Rectal smooth muscle tissue (tissue), 1 donor: ENCODE data around the gene LZTR1.
A peak's percentile ranks its signal among the peaks of the same experiment; 100 is the strongest.
"Not testable (repeated sequence)": the region's sequence is repeated elsewhere in the genome, so short reads cannot be mapped to it uniquely, and the experiment has no call there.

Experiments used
- H3K27ac ChIP-seq: one replicate; pipeline ENCODE4 v1.7.0; 2013; ENCODE audit warnings: low read depth, low read length, inconsistent platforms
- H3K27me3 ChIP-seq: one replicate; pipeline ENCODE4 v1.7.0; 2013; ENCODE audit warnings: low read length; ENCODE audit not compliant: control insufficient read depth, insufficient read depth
- H3K36me3 ChIP-seq: one replicate; pipeline ENCODE4 v1.7.0; 2013; ENCODE audit warnings: low read length; ENCODE audit not compliant: control insufficient read depth, insufficient read depth
- H3K4me1 ChIP-seq: one replicate; pipeline ENCODE4 v1.7.0; 2013; ENCODE audit warnings: low read length; ENCODE audit not compliant: control insufficient read depth, insufficient read depth
- H3K4me3 ChIP-seq: one replicate; pipeline ENCODE4 v1.7.0; 2013; ENCODE audit warnings: low read length
- H3K9ac ChIP-seq: one replicate; pipeline ENCODE4 v1.7.0; 2013; ENCODE audit warnings: low read length

Gene LZTR1

DNA sequence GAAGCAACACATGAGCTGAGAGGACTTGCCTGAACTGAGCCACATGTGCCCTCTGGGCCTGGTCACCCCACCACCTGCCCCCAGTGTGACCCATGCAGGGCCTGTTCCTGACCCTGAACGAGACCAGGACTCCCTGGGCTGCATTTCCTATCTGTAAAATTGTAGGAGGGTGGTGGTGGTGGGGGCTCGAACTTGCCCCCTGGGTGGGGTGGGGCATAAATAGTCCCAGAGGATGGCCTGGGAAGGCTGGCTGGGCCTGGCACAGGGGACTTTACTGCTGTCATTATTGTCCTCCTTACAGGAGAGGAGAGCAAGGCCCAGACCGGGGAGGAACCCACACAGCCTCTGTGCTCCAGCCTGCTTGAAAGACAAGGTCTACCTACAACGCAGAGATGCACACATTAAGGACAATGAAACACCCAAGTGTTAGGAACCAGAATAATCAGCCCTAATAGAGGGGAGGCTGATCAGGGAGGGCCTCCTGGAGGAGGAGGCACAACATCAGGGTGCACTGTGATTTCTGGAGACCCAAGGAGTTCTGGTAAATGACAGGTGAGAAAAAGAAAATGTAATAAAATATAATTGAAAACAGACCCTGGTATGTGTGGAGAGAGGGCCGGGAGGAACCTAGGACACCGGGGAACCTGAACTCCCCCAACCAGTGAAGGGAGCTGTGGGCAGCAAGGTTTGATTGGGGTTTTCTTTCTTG lies 17.9 kb upstream of the LZTR1 start:
- no peaks in the 10 kb centered on the region for H3K27me3 ChIP-seq
- no peak overlapping the region for H3K9ac ChIP-seq
- peak overlapping the region; percentile 30 for H3K4me3 ChIP-seq
- H3K27ac ChIP-seq = no peak overlapping the region
- H3K4me1 ChIP-seq = no peaks in the 10 kb centered on the region
- H3K36me3 ChIP-seq = no peaks in the 10 kb centered on the region

DNA sequence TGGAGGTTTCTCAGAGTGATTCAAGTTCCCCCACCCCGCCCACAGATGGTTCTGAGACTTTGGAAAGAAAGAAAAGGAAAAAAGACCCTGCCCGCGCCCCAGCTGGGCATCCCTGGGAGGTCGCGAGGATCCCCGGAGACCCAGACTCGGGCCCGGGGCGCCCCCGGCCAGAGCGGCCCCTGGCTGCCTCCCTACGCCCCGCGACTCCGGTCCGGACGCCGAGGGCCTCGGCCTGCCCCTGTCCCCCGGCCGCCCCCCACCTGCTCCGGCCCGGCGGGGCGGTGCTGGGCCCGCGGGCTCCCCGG lies 17.3 kb upstream of the LZTR1 start:
- H3K27me3 ChIP-seq = no peaks in the 10 kb centered on the region
- peak overlapping the region; percentile 30 for H3K4me3 ChIP-seq
- H3K27ac ChIP-seq = no peak overlapping the region
- H3K36me3 ChIP-seq = no peaks in the 10 kb centered on the region
- H3K9ac ChIP-seq = no peak overlapping the region
- H3K4me1 ChIP-seq = no peaks in the 10 kb centered on the region

DNA sequence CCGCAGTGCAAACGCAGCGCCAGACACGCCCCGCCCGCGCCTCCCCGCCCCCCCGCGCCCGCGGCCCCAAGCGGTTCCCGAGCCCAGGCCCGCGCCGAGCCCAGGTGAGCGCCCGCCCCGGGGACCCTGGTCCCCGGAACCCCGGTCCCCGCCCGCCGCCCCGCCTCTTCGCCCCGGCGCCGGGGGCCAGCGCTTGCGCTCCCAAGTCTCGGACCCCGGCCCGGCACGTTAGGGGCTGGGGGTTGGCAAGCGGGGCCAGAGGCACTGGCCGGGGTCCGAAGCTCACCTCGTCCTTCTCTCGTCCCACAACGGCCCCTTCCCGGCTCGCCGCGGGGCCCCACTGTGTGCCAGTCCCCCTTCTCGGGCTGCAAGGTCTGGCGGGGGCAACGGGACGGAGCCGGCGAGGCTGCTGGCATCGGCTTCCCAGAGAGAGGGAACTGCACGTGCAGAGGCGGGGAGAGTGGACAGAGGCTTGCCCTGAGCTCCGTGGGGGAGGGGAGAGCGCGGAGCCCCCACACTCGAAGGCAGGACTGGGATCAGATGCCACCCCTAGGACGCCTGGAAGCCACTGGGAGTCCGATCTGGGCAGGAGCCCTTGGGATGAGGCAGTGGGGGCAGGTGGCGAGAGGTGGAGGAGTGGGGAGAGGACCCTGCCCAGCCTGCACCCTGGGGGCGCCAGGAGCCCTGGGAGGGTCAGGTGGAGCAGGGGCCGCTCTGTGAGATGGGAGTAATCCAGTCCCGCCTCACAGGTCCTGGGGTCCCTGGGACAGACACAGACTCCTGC lies 16.8 kb upstream of the LZTR1 start:
- Histone ChIP-seq H3K9ac (no peak overlapping the region), H3K4me3 (peak overlapping the region; percentile 59)

DNA sequence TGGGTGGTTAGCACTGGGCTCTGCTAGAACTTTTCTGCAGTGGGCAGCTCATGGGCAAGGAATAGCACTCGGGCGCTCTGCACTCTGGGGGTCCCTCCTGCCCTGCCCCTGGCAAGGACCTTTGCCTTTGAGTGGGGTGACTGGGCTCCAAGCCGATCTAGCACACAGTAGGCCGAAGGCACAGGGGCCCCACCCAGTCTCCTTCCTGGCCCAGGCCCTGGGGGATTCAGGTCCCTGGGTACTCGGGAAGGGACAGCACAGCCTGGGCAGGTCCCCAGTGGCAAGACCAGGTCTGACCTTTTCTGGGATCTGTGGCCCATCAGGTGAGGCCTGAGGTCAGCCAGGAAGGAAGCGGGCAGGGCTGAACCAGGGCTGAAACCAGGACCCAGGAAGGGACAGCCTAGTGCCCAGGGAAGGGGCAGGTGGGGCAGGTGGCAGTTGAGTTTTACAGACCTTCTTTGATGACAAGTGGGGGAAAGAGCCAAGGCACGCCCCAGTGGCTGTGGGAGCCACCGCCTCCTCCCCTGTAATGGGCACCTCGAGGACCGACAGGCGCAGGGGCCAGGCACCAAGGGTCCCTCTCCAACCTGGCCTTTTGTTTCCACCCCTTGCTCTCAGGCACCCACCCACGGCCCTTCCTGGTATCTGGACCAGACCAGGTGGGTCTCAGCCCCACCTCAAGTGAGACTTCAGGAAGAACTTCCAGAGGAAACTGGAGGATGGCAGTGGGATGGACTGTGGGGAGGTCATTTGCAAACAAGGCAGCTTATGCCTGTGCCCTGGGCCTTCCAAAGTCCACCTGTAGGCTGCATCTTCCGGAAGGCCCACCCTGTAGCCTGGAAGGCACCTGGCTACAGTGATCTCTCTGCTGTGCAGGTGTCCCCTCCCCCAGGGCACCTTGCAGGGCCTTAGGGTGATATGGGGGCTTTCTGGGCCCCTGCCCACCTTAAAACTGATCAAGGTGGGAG lies 15.9 kb upstream of the LZTR1 start:
- H3K36me3 ChIP-seq = no peaks in the 10 kb centered on the region
- no peaks in the 10 kb centered on the region for H3K27me3 ChIP-seq
- no peaks in the 10 kb centered on the region for H3K4me1 ChIP-seq
- peak overlapping the region; percentile 52 for H3K9ac ChIP-seq
- peak overlapping the region; percentile 59 for H3K4me3 ChIP-seq
- H3K27ac ChIP-seq = no peak overlapping the region

More for the DNA sequence above, 16.8 kb upstream of the LZTR1 start:
- Histone ChIP-seq H3K36me3 (no peaks in the 10 kb centered on the region), H3K27ac (no peak overlapping the region), H3K27me3 (no peaks in the 10 kb centered on the region), H3K4me1 (no peaks in the 10 kb centered on the region)

DNA sequence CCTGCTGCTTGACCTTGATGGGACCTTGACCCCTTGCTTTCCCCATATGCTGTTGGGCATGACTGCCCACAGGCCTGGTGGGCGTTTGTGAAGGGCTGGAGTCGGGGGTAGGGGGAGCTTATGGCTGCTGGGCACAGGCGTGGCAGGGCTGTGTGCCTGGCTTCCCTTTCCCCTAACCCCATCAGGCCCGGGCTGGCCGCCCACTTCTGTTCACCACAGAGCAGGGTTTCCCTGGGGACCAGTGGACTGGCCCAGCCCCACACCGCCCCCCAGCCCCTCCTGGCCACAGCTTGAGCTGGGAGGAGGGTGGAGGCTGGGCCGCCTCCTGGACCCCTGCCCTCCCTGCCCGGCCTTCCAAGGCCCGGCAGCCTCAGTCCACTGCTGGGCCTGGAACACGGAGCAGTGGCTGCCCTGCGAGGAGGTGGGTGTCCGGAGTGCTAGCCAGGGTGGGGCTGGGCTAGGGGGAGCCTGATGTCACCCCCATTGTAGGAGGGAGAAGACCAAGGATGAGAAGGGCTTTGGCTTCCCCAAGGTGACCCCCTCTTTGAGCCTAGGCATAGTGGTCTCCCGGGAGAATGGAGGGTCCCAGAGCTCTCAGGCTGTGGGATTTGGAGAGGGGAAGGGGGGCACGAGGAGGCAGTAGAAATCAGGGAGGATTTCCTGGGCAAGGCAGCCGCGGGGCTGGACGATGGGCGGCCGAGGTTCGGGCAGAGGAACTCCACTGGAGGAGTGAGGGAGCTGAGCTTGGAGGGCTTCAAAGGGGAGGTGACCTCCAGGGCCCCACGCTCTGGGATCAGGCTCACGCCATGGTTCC lies 15.0 kb upstream of the LZTR1 start, which contains the start of gene AIFM3:
AIFM3 (plus strand) TSS at position 373 of the 814 bp plus-strand sequence. CDS start 690 bp downstream, outside the sequence.
- Histone ChIP-seq H3K36me3 (no peaks in the 10 kb centered on the region), H3K27me3 (no peaks in the 10 kb centered on the region), H3K9ac (peak within 1 kb of the TSS; percentile 52), H3K4me3 (peak within 1 kb of the TSS; percentile 59), H3K27ac (no peak within 1 kb of the TSS), H3K4me1 (no peaks in the 10 kb centered on the region)

DNA sequence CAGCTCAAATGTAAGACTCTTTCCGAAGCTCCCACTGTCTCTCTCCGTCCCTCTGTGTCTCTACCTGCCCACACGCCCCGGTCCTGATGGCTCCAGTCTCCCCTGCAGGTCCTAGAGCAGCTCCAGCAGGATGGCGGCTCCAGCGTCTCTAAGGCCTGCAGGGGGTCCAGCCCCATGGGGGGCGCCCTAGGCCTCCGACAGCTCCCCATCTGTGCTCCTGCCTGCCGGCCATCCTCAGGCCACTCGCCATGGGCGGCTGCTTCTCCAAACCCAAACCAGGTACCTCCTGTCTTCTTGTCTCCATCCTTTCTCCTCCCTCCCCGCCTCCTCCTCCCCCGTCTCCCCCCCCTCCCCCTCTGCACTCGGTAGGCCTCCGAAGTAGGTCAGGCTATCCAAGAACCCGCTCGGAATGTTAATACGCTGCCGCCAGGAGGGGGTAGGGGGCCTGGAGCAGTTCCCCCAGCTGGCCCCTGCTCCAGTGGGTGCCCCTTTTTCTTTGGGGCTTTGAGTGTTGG lies 14.3 kb upstream of the LZTR1 start:
- H3K36me3 ChIP-seq = no peaks in the 10 kb centered on the region
- H3K4me1 ChIP-seq = no peaks in the 10 kb centered on the region
- H3K9ac ChIP-seq = no peak overlapping the region
- no peak overlapping the region for H3K4me3 ChIP-seq
- no peak overlapping the region for H3K27ac ChIP-seq
- H3K27me3 ChIP-seq = no peaks in the 10 kb centered on the region

DNA sequence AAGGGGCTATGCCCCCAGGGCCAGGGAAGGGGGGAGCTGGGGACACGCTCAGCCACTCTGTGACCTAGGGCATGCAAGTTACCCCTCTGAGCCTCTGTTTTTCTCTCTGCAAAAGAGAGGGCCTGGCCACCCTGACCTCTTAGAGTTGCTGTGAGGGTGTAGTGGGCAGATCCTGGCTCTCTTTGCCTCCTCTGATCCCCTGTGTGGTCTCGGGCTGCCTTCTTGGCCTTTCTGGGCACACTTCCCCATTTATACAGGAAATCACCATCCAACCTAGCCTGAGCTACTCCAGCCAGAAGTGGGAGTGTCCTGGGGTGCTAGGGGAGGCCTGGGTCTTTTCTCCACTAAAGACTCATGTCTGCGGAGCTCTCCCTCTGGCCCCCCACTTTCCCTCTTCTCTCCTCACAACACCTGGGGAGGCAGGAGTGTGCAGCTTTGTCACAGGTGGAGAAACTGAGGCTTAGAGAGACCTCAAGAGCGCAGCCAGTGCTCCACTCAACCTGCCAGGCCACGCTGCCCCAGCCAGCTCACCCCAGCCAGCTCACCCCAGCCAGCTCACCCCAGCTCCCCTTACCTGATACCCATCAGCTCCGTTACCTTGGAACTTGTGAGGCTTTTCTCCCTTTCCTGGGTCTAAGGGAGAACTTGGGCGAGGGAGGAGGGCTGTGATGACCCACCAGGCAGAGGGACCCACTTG lies 13.7 kb upstream of the LZTR1 start:
- Histone ChIP-seq H3K27me3 (no peaks in the 10 kb centered on the region), H3K4me3 (no peak overlapping the region), H3K9ac (no peak overlapping the region), H3K36me3 (no peaks in the 10 kb centered on the region), H3K27ac (no peak overlapping the region), H3K4me1 (no peaks in the 10 kb centered on the region)

DNA sequence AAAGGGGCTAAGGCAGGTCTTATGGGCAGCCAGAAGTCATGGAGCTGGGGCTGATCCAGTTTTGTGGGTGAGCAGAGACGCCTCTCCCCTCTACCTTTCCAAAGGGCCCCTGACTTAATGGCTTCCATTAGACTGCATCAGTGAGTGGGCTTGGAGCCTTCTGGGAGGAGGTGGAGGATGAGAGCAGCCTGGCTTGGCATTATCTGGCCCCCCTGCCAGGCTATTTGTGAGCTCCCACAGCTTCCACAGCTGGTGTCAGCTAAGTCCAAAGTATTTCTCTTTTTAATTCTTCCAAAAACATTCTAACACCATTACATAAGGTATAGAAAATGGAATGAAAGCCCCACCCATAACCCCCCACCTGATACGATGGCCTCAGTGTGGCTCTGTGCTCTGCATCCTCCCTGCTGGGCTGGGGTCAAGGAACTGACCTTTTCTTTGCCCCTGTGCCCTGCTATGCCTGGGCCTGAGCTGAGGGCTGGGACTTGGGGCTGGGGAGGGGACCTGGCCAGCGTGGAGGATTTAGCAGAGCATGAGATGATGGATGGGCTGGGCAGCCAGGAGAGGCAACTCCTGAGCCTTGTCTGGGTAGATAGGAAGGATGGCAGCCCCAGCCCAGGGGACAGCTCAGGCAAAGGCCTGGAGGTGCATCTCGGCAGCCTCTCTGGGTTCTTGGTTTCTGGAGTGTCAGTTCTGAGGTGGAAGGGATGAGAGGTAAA lies 11.0 kb upstream of the LZTR1 start:
- no peak overlapping the region for H3K4me3 ChIP-seq
- no peaks in the 10 kb centered on the region for H3K4me1 ChIP-seq
- no peaks in the 10 kb centered on the region for H3K27me3 ChIP-seq
- H3K9ac ChIP-seq = no peak overlapping the region
- H3K36me3 ChIP-seq = no peaks in the 10 kb centered on the region
- H3K27ac ChIP-seq = no peak overlapping the region

DNA sequence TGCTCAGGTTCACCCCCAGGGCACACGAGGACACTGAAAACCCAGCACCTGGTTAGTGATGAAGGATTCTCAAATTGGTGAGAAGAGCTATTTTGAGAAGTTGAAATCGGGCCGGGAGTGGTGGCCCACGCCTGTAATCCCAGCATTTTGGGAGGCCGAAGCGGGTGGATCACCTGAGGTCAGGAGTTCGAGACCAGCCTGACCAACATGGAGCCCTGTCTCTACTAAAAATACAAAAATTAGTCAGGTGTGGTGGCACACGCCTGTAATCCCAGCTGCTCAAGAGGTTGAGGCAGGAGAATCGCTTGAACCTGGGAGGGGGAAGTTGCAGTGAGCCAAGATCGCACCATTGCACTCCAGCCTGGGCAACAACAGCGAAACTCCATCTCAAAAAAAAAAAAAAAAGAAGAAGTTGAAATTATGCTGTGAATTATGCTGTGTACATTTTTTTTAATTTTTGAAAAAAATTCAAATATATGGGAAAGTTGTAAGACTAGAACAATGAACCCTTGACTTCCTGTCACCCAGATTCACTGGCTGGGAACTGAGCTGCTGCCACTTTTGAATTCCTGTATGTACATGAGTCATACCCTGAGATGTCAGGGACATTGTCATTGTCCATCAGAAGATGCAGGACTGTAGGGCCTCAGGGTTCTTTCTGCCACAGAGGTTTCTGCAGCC lies 9.9 kb upstream of the LZTR1 start:
- H3K4me1 ChIP-seq, H3K36me3 ChIP-seq, H3K9ac ChIP-seq, H3K27ac ChIP-seq, H3K27me3 ChIP-seq, H3K4me3 ChIP-seq: not testable (repeated sequence)

DNA sequence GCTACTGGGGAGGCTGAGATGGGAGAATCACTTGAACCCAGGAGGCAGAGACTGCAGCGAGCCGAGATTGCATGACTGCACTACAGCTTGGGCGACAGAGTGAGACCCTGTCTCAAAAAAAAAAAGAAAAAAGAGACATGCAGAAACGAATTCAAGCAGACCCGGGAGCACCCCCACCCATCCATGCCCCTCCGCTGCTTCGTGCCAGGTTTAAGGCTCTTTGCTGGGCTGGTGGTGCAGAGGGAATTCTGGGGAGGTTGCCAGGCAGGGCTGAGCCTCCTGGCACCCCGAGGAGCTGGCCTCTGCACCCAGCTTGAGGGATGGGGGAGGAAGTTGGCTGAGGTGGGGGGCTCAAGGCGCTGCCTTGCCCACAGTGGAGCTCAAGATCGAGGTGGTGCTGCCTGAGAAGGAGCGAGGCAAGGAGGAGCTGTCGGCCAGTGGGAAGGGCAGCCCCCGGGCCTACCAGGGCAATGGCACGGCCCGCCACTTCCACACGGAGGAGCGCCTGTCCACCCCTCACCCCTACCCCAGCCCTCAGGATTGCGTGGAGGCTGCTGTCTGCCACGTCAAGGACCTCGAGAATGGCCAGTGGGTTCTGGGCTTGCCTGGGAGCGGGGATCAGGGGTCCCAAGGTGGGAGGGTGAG lies 9.0 kb upstream of the LZTR1 start:
- Histone ChIP-seq H3K9ac (no peak overlapping the region), H3K4me3 (no peak overlapping the region), H3K27me3 (no peaks in the 10 kb centered on the region), H3K27ac (no peak overlapping the region), H3K4me1 (no peaks in the 10 kb centered on the region), H3K36me3 (no peaks in the 10 kb centered on the region)
